ENCODE data around the gene QRICH1. TPM values are rescaled to one million over a fixed set of nuclear protein-coding genes. Genes with fewer than 3 reads are reported as not detected.

Gene QRICH1
- total RNA-seq, 1 experiment from 2014 or later = 151 TPM

GRCh38 chr3:49110780-49111179 lies 16.9 kb upstream of the QRICH1 start:
- H2AFZ ChIP-seq (ENCODE audit: low read length) = no peak overlapping the region
- Mint-ChIP-seq H3K4me1 (peaks cover 1 to 2% of the 10 kb centered on the region in 2 experiments; a peak in 3 of 4 replicates), H3K36me3 (ENCODE audit: insufficient read depth in 1 of 3, low read depth in 3 of 3) (peaks cover 32 to 71% (median 65%) of the 10 kb centered on the region in 3 experiments), H3K27ac (no peak overlapping the region), H3K9me3 (no peaks in the 10 kb centered on the region), H3K4me3 (no peak overlapping the region; a peak in 1 of 5 replicates), H3K27me3 (ENCODE audit: low read depth) (no peaks in the 10 kb centered on the region)
- DNase-seq = no peak
- no peak for TF ChIP-seq CTCF (conservative IDR thresholded peaks at IDR 0.05)
- H4K5ac ChIP-seq (ENCODE audit: insufficient read length, low read depth, low read length) = no peak overlapping the region
- H3K27me3 ChIP-seq (ENCODE audit: insufficient read depth, low read length) = no peaks in the 10 kb centered on the region
- H4K8ac ChIP-seq (replicated peaks; ENCODE audit: insufficient read length, low read depth, low read length) = no peak overlapping the region
- H4K91ac ChIP-seq (ENCODE audit: insufficient read length, low read depth, low read length) = no peak overlapping the region
- H3K56ac ChIP-seq (ENCODE audit: insufficient read length, low read depth, low read length) = no peak overlapping the region
- no peaks in the 10 kb centered on the region for H3K9me3 ChIP-seq (ENCODE audit: control insufficient read depth, low read depth, low read length)
- no peak overlapping the region for H2BK5ac ChIP-seq (ENCODE audit: insufficient read length, low read length)
- no CpG with 5 or more reads among the region's 13 CpGs for WGBS (ENCODE audit: extremely low coverage, insufficient read length, low lambda C conversion rate)
- H3K23ac ChIP-seq (ENCODE audit: insufficient read length, low read depth, low read length) = no peak overlapping the region
- no peak overlapping the region for H3K9ac ChIP-seq (ENCODE audit: extremely low read depth, insufficient read length, low read length)
- H2AK5ac ChIP-seq (ENCODE audit: insufficient read length, low read length) = no peak overlapping the region
- H3K4me1 ChIP-seq (ENCODE audit: insufficient read depth, low read length) = no peaks in the 10 kb centered on the region
- no peak overlapping the region for H2BK15ac ChIP-seq (ENCODE audit: low read depth, low read length)
- no peak overlapping the region for H3K4me2 ChIP-seq (ENCODE audit: insufficient read depth, insufficient read length, low read length)
- H2BK20ac ChIP-seq (ENCODE audit: low read depth, low read length, poor library complexity, severe bottlenecking) = no peak overlapping the region
- H4K20me1 ChIP-seq (ENCODE audit: control insufficient read depth, insufficient read depth, insufficient read length) = no peaks in the 10 kb centered on the region
- H3K4ac ChIP-seq (ENCODE audit: low read depth, low read length) = no peak overlapping the region
- no peak overlapping the region for H3T11ph ChIP-seq (ENCODE audit: low read length)
- no peaks in the 10 kb centered on the region for H3K79me1 ChIP-seq (ENCODE audit: insufficient read depth, low read depth, low read length, poor library complexity, severe bottlenecking)
- H3K23me2 ChIP-seq (ENCODE audit: insufficient read length, low read depth, low read length, poor library complexity, severe bottlenecking) = no peaks in the 10 kb centered on the region
- H3K27ac ChIP-seq (ENCODE audit: insufficient read length, low read depth, low read length) = no peak overlapping the region
- no peak overlapping the region for H3K14ac ChIP-seq (ENCODE audit: insufficient read depth, low read length)
- H3K18ac ChIP-seq (ENCODE audit: insufficient read length, low read depth, low read length) = no peak overlapping the region
- H2BK120ac ChIP-seq (ENCODE audit: low read depth, low read length, poor library complexity, severe bottlenecking) = no peak overlapping the region
- no peak overlapping the region for H2BK12ac ChIP-seq (ENCODE audit: insufficient read length, low read depth, low read length)
- H3K79me2 ChIP-seq (ENCODE audit: insufficient read depth, low read length) = no peaks in the 10 kb centered on the region
